ENCODE measurements around the gene HDDC3.
"Not testable (repeated sequence)": the region's sequence is repeated elsewhere in the genome, so short reads cannot be mapped to it uniquely, and the experiment has no call there.

The HDDC3 gene

GRCh38 chr15:90901175-90902039, 30.9 kb downstream of the HDDC3 start:
- Histone ChIP-seq H3K4me1 (peaks cover 33 to 50% (median 44%) of the 10 kb centered on the region in 10 experiments), H3K9me3 (replicated peaks in 1 of 11) (no peaks in the 10 kb centered on the region), H3K27me3 (no peaks in the 10 kb centered on the region), H3K9ac (peak overlapping the region; percentile 85 to 96 (median 93); a peak in 21 of 22 replicates), H4K20me1 (peaks cover 0 to 15% (median 0%) of the 10 kb centered on the region in 11 experiments; a peak in 7 of 22 replicates), H3K27ac (peak overlapping the region; percentile 75 to 95 (median 90); a peak in 17 of 22 replicates), H3K36me3 (peaks cover 17 to 23% (median 18%) of the 10 kb centered on the region in 11 experiments), H3K4me3 (peak overlapping the region; percentile 60 to 90 (median 78); a peak in 19 of 20 replicates), H3K4me2 (peak overlapping the region; percentile 87 to 99 (median 94))
- TF ChIP-seq Cebpa-rat (IDR thresholded peaks at IDR 0.05): no peak

DNA sequence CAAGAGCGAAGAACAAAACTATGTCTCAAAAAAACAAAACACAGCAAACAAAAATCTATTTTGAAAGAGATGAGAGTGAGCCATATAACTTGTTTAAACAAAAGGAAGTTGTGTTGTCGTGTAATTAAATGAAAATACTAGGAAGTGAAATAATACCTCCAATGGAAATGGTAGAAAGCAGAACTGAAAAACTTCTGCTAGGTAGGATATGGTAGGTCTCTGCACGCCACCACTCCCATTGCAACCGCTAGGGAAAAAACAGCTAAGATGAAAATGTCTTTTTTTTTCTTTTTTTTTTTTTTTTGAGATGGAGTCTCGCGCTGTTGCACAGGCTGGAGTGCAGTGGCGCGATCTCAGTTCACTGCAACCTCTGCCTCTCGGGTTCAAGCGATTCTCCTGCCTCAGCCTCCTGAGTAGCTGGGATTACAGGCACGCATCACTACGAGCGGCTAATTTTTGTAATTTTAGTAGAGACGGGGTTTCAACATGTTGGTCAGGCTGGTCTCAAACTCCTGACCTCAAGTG, 35.2 kb downstream of the HDDC3 start:
- Histone ChIP-seq H4K20me1 (peaks cover 0 to 41% (median 11%) of the 10 kb centered on the region in 11 experiments; a peak in 10 of 22 replicates), H3K4me1 (peaks cover 28 to 49% (median 35%) of the 10 kb centered on the region in 10 experiments), H3K36me3 (peaks cover 36 to 48% (median 43%) of the 10 kb centered on the region in 11 experiments), H3K27ac (peak overlapping the region in 7 of 11 experiments; percentile 4 to 59 (median 35); a peak in 7 of 22 replicates), H3K4me2 (peak overlapping the region; percentile 42 to 77 (median 63))
- not testable (repeated sequence) for H3K27me3 ChIP-seq; H3K4me3 ChIP-seq; H3K9ac ChIP-seq; H3K9me3 ChIP-seq (replicated peaks in 1 of 11)

- H3K36me3 ChIP-seq: peaks cover 52 to 64% (median 58%) of the 10 kb centered on the region in 11 experiments
- H3K9me3 ChIP-seq (replicated peaks in 1 of 11): no peaks in the 10 kb centered on the region
- peak overlapping the region in 5 of 11 experiments; percentile 2 to 77 (median 61); a peak in 5 of 22 replicates for H3K4me2 ChIP-seq
- H3K27me3 ChIP-seq: no peaks in the 10 kb centered on the region
- H3K27ac ChIP-seq: no peak overlapping the region
- TF ChIP-seq Cebpa-rat (IDR thresholded peaks at IDR 0.05): no peak
- H3K9ac ChIP-seq: peak overlapping the region in 3 of 11 experiments; percentile 5 to 50 (median 37); a peak in 3 of 22 replicates
- no peak overlapping the region for H3K4me3 ChIP-seq
- H4K20me1 ChIP-seq: peaks cover 0 to 57% (median 18%) of the 10 kb centered on the region in 11 experiments; a peak in 13 of 22 replicates
- H3K4me1 ChIP-seq: peaks cover 18 to 37% (median 26%) of the 10 kb centered on the region in 10 experiments
Observed at GRCh38 chr15:90895571-90896117, 36.7 kb downstream of the HDDC3 start.

DNA sequence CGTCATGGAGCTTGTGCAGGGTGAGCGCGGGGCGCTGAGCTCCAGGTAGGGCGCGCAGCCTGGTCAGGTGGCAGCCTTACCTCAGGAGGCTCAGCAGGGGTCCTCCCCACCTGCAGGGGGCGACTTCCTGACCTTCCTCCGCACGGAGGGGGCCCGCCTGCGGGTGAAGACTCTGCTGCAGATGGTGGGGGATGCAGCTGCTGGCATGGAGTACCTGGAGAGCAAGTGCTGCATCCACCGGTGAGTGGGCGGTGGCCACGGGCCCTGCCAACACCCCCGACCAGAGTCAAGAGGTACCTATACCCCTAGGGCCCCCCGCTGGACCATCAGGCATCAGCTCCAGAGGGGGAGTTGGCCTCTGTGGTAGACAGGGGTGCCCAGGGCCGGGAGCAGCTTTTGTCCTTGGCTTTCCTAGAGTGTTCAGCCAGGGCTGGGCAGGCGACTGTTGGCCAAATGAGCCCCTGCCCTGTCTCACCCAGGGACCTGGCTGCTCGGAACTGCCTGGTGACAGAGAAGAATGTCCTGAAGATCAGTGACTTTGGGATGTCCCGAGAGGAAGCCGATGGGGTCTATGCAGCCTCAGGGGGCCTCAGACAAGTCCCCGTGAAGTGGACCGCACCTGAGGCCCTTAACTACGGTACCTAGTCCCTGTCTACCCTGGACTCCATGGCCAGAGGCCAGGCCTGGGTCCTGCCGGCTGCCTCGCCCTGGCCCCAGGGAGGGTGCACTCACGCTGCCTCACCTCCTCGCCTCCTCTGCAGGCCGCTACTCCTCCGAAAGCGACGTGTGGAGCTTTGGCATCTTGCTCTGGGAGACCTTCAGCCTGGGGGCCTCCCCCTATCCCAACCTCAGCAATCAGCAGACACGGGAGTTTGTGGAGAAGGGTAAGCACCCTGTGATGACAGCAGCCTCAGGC, 38.9 kb downstream of the HDDC3 start:
- H3K27ac ChIP-seq: no peak overlapping the region
- H3K9me3 ChIP-seq (replicated peaks in 1 of 11): no peaks in the 10 kb centered on the region
- H3K4me2 ChIP-seq: no peak overlapping the region
- H3K36me3 ChIP-seq: peaks cover 69 to 84% (median 79%) of the 10 kb centered on the region in 11 experiments
- H3K4me1 ChIP-seq: peaks cover 18 to 37% (median 26%) of the 10 kb centered on the region in 10 experiments
- no peaks in the 10 kb centered on the region for H3K27me3 ChIP-seq
- H3K9ac ChIP-seq: peak overlapping the region in 1 of 11 experiments; percentile 42; a peak in 1 of 22 replicates
- peaks cover 0 to 78% (median 34%) of the 10 kb centered on the region in 11 experiments; a peak in 14 of 22 replicates for H4K20me1 ChIP-seq
- no peak overlapping the region for H3K4me3 ChIP-seq
- no peak for TF ChIP-seq Cebpa-rat (IDR thresholded peaks at IDR 0.05)

- no peaks in the 10 kb centered on the region for H3K9me3 ChIP-seq (replicated peaks in 1 of 11)
- H3K4me3 ChIP-seq: no peak overlapping the region
- peaks cover 0 to 86% (median 36%) of the 10 kb centered on the region in 11 experiments; a peak in 14 of 22 replicates for H4K20me1 ChIP-seq
- peaks cover 72 to 89% (median 87%) of the 10 kb centered on the region in 11 experiments for H3K36me3 ChIP-seq
- no peak for TF ChIP-seq Cebpa-rat (IDR thresholded peaks at IDR 0.05)
- no peak overlapping the region for H3K27ac ChIP-seq
- H3K4me2 ChIP-seq: no peak overlapping the region
- no peaks in the 10 kb centered on the region for H3K27me3 ChIP-seq
- H3K9ac ChIP-seq: no peak overlapping the region
- H3K4me1 ChIP-seq: peaks cover 12 to 45% (median 24%) of the 10 kb centered on the region in 10 experiments
Observed at GRCh38 chr15:90892498-90893174, 39.7 kb downstream of the HDDC3 start.

- no peak overlapping the region for H3K27ac ChIP-seq
- no peak overlapping the region for H3K9ac ChIP-seq
- peaks cover 77 to 96% (median 93%) of the 10 kb centered on the region in 11 experiments for H3K36me3 ChIP-seq
- peaks cover 0 to 92% (median 43%) of the 10 kb centered on the region in 11 experiments; a peak in 15 of 22 replicates for H4K20me1 ChIP-seq
- no peak overlapping the region for H3K4me2 ChIP-seq
- no peak overlapping the region for H3K4me3 ChIP-seq
- H3K4me1 ChIP-seq: peaks cover 6 to 45% (median 21%) of the 10 kb centered on the region in 10 experiments
- TF ChIP-seq Cebpa-rat (IDR thresholded peaks at IDR 0.05): no peak
- no peaks in the 10 kb centered on the region for H3K27me3 ChIP-seq
- no peaks in the 10 kb centered on the region for H3K9me3 ChIP-seq (replicated peaks in 1 of 11)
Observed at GRCh38 chr15:90892023-90892422, 40.3 kb downstream of the HDDC3 start.

GRCh38 chr15:90891346-90891949, 40.9 kb downstream of the HDDC3 start:
- H3K4me3 ChIP-seq: no peak overlapping the region
- H3K27me3 ChIP-seq: no peaks in the 10 kb centered on the region
- peaks cover 4 to 45% (median 20%) of the 10 kb centered on the region in 10 experiments; a peak in 19 of 20 replicates for H3K4me1 ChIP-seq
- TF ChIP-seq Cebpa-rat (IDR thresholded peaks at IDR 0.05): no peak
- H3K36me3 ChIP-seq: peaks cover 83 to 100% (median 98%) of the 10 kb centered on the region in 11 experiments
- 0 out of 22 replicates have a peak overlapping the region, but pooled peaks of 1 of the 11 experiments have one; percentile 19 for H3K9ac ChIP-seq
- no peaks in the 10 kb centered on the region for H3K9me3 ChIP-seq (replicated peaks in 1 of 11)
- peaks cover 2 to 98% (median 48%) of the 10 kb centered on the region in 11 experiments; a peak in 15 of 22 replicates for H4K20me1 ChIP-seq
- no peak overlapping the region for H3K4me2 ChIP-seq
- no peak overlapping the region for H3K27ac ChIP-seq

All from BLaER1 treated with 17β-estradiol and CSF1 and Interleukin-3, amounts not matched to agents 10 nM and 100 nM (cell line).